Body of pancreas (tissue), 4 donors: ENCODE results near the gene MYO9B.

Source experiments
- CTCF ChIP-seq, 7 experiments: fragments of 450-650 bp in 4 of 7; fragments of 200-600 bp in 3 of 7; sonication (generic) in 3 of 7; IDR thresholded peaks; one replicate each; pipeline ENCODE4 v1.5.1; 2016 to 2019; ENCODE audit warnings: antibody characterized with exemption in 7 of 7
- POLR2A ChIP-seq, 3 donors: fragments of 450-650 bp; IDR thresholded peaks; one replicate each; pipeline ENCODE4 v1.6.1; 2016; ENCODE audit warnings: antibody characterized with exemption in 3 of 3, mild to moderate bottlenecking in 2 of 3

- no peak for TF ChIP-seq CTCF (IDR thresholded peaks at IDR 0.05)
- no peak for TF ChIP-seq POLR2A (IDR thresholded peaks at IDR 0.05)
Measured at GRCh38 chr19:17256130-17256529, 180.6 kb downstream of the MYO9B start.
